ENCODE results near the gene MAP3K20. TPM values are rescaled to one million over a fixed set of nuclear protein-coding genes. Genes with fewer than 3 reads are reported as not detected.
"Not testable (repeated sequence)": the region's sequence is repeated elsewhere in the genome, so short reads cannot be mapped to it uniquely, and the experiment has no call there.

The MAP3K20 gene
- total RNA-seq, 1 donor from 2014 or later = 33.7 TPM

DNA sequence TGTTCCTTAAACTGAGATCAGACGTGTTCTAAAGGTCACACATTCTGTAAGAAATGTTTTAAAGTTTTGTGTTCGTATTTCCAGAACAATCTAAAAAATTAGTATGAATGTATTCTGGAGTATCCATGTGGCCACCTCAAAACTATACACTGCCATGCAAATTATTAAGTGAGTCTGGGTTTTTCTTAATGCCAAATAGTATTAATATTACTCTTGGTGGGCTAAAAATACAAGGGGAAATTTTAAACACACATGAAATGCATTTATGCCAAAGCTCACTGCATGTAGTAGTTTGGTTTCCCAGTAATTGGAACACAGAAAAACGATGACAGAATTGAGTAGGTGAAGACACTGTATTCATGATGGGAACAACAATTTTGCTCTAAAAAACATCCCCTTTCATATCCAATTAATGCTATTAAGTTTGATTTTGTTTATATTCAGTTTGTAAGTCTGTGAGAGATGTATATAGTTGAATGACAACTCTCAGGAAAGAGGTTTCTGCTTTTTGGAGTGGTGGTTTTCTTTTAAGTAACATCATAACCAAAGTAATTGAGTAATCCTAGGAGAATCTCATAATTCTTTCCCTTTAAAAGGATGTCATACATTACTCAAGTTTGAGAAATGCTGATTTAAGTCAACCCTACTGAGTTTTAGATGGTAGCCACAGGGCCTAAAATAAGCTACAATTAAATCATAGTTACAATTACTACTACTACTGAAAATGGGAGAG lies 203.3 kb downstream of the MAP3K20 start:
- Mint-ChIP-seq H3K4me1 (no peaks in the 10 kb centered on the region), H3K36me3 (no peaks in the 10 kb centered on the region), H3K27me3 (ENCODE audit: low read depth) (no peaks in the 10 kb centered on the region), H3K9me3 (peaks cover 4% of the 10 kb centered on the region), H3K27ac (no peak overlapping the region), H3K4me3 (no peak overlapping the region)
- TF ChIP-seq, protein P1, sequence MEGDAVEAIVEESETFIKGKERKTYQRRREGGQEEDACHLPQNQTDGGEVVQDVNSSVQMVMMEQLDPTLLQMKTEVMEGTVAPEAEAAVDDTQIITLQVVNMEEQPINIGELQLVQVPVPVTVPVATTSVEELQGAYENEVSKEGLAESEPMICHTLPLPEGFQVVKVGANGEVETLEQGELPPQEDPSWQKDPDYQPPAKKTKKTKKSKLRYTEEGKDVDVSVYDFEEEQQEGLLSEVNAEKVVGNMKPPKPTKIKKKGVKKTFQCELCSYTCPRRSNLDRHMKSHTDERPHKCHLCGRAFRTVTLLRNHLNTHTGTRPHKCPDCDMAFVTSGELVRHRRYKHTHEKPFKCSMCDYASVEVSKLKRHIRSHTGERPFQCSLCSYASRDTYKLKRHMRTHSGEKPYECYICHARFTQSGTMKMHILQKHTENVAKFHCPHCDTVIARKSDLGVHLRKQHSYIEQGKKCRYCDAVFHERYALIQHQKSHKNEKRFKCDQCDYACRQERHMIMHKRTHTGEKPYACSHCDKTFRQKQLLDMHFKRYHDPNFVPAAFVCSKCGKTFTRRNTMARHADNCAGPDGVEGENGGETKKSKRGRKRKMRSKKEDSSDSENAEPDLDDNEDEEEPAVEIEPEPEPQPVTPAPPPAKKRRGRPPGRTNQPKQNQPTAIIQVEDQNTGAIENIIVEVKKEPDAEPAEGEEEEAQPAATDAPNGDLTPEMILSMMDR (IDR thresholded peaks at IDR 0.05; ENCODE audit: unreplicated experiment) = no peak
- no peak for DNase-seq (ENCODE audit: low spot score in 2 of 2, unreplicated experiment in 2 of 2)

DNA sequence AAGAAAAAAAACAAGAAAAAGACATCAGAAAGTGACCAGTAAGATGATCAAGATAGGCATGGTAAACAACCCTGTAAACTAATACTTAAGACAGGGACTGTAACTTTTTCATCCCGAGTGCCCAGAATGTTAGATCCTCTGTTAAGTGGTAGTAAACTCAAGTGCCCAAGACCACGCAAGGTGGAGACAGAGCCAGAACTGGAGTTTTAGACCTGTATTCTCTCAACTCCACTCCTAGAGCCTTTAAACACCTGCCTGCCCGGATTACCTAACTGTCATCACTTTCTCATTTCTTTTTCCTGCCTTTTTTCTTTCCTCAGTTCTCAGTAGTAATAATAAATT lies 203.9 kb downstream of the MAP3K20 start:
- Mint-ChIP-seq H3K4me3 (no peak overlapping the region), H3K27ac (no peak overlapping the region), H3K36me3 (no peaks in the 10 kb centered on the region), H3K9me3 (peaks cover 4% of the 10 kb centered on the region), H3K27me3 (ENCODE audit: low read depth) (no peaks in the 10 kb centered on the region), H3K4me1 (no peaks in the 10 kb centered on the region)
- TF ChIP-seq, protein P1 (IDR thresholded peaks at IDR 0.05; ENCODE audit: unreplicated experiment) = no peak
- DNase-seq (ENCODE audit: low spot score in 2 of 2, unreplicated experiment in 2 of 2) = no peak

DNA sequence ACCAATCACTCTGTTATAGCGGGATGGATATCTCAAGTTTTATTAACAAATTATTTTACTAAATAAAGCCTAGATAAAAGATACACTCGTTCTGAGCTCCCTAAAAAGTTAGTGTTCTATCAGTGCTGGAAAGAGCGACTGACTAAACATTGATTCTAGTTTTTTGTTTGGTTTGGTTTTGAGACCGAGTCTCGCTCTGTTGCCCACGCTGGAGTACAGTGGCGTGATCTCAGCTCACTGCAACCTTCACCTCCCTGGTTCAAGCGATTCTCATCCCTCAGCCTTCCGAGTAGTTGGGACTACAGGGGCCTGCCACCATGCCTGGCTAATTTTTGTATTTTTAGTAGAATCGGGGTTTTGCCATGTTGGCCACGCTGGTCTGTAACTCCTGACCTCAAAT lies 205.2 kb downstream of the MAP3K20 start:
- Mint-ChIP-seq H3K27ac (no peak overlapping the region), H3K9me3 (no peaks in the 10 kb centered on the region), H3K27me3 (ENCODE audit: low read depth) (no peaks in the 10 kb centered on the region), H3K36me3 (no peaks in the 10 kb centered on the region), H3K4me3 (no peak overlapping the region), H3K4me1 (no peaks in the 10 kb centered on the region)
- TF ChIP-seq, protein P1 (IDR thresholded peaks at IDR 0.05; ENCODE audit: unreplicated experiment) = no peak
- DNase-seq (ENCODE audit: low spot score in 2 of 2, unreplicated experiment in 2 of 2) = no peak

DNA sequence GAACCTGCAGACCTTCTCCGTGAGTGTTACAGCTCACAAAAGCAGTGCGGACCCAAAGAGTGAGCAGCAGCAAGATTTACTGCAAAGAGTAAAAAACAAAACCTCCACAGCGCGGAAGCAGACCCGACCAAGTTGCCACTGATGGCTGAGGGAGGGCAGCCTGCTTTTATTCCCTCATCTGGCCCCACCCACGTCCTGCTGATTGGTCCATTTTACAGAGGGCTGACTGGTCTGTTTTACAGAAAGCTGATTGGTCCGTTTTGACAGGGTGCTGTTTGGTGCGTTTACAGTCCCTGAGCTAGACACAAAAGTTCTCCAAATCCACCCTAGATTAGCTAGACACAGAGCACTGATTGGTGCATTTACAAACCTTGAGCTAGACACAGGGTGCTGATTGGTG lies 206.3 kb downstream of the MAP3K20 start:
- H3K36me3 Mint-ChIP-seq; H3K4me1 Mint-ChIP-seq; H3K4me3 Mint-ChIP-seq; DNase-seq (ENCODE audit: low spot score in 2 of 2, unreplicated experiment in 2 of 2); H3K27ac Mint-ChIP-seq; H3K27me3 Mint-ChIP-seq (ENCODE audit: low read depth); H3K9me3 Mint-ChIP-seq: not testable (repeated sequence)

DNA sequence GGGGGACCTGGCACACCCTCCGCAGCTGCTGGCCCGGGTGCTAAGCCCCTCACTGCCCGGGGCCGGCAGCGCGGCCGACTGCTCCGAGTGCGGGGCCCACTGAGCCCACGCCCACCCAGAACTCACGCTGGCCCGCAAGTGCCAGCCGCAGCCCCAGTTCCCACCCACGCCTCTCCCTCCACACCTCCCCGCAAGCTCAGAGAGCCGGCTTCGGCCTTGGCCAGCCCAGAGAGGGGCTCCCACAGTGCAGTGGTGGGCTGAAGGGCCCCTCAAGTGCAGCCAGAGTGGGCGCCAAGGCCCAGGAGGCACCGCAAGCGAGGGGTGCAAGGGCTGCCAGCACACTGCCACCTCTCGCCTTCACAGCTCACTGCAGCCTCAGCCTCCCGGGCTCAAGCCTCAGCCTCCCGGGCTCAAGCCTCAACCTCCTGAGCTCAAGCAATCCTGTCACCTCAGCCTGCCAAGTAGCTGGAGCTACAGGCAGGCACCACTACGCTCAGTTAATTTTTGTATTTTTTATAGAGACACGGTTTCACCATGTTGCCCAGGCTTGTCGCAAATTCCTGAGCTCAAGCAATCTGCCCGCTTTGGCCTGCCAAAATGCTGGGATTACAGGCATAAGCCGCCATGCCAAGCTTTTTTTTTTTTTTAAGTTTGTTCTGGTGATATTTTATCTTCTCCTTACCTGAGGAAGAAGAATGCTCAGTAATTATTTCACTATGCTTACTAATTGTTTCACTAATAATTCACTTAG lies 207.3 kb downstream of the MAP3K20 start:
- no peak for DNase-seq (ENCODE audit: low spot score in 2 of 2, unreplicated experiment in 2 of 2)
- H3K4me3 Mint-ChIP-seq = no peak overlapping the region
- H3K27ac Mint-ChIP-seq = no peak overlapping the region
- H3K27me3 Mint-ChIP-seq (ENCODE audit: low read depth) = no peaks in the 10 kb centered on the region
- no peaks in the 10 kb centered on the region for H3K4me1 Mint-ChIP-seq
- no peaks in the 10 kb centered on the region for H3K9me3 Mint-ChIP-seq
- TF ChIP-seq, protein P1 (IDR thresholded peaks at IDR 0.05; ENCODE audit: unreplicated experiment) = no peak
- no peaks in the 10 kb centered on the region for H3K36me3 Mint-ChIP-seq

DNA sequence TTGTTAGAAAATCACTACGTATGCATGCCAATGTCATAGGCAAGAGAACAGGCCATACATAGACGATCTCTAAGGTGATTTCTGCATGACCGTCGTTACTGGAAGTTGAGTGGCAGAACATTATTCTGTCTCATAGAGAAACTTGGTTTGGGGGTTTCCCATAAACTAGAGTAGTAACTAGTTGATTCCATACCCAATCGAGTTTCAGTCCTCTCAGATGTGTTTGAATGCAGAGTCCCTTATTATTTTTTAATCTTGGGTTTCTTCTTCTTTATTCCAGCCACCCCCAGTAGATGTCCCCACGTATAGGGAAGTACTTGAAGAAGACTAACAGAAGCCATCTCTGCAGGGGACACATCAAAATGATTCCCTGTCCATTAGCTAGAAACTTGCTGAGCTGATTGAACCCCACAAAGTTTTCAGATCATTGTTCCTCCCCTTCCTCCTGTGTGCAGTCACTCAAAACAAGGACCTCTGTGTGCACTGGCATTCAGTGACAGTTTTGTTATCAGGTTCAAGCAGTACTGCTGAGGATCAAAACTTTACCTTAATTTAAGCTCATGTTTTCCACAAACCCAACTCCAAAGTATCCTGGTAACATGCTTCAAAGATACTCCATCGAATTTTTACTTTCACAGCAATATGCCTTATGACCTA lies 210.6 kb downstream of the MAP3K20 start:
- DNase-seq (ENCODE audit: low spot score in 2 of 2, unreplicated experiment in 2 of 2) = no peak
- Mint-ChIP-seq H3K27me3 (ENCODE audit: low read depth) (no peaks in the 10 kb centered on the region), H3K4me3 (no peak overlapping the region), H3K36me3 (no peaks in the 10 kb centered on the region), H3K4me1 (no peaks in the 10 kb centered on the region), H3K27ac (no peak overlapping the region), H3K9me3 (no peaks in the 10 kb centered on the region)
- TF ChIP-seq, protein P1 (IDR thresholded peaks at IDR 0.05; ENCODE audit: unreplicated experiment) = no peak

All from mesothelial cell of epicardium (in vitro differentiated cells).